HepG2 (cell line): ENCODE results near the gene MTRF1. TPM values are rescaled to one million over a fixed set of nuclear protein-coding genes. Genes with fewer than 3 reads are reported as not detected.

ENCODE experiments used
- ELK4 ChIP-seq: sonication (generic); formaldehyde crosslinking; IDR thresholded peaks from 2 replicates; pipeline ENCODE4 v1.9.0; 2021; ENCODE audit warnings: missing genetic modification reagents, borderline replicate concordance
- ETV6 ChIP-seq: sonication (generic); formaldehyde crosslinking; conservative IDR thresholded peaks from 2 replicates; pipeline ENCODE4 v1.4.0; 2020; ENCODE audit warnings: missing genetic modification reagents
- FOXA1 ChIP-seq, 2 experiments: fragments of 450-650 bp in 1 of 2; sonication (generic) in 1 of 2; formaldehyde crosslinking in 1 of 2; IDR thresholded peaks; 2 replicates each; pipeline versions ENCODE4 v1.4.0 to v1.6.1; 2016 to 2020; ENCODE audit warnings: missing genetic modification reagents in 1 of 2
- HNF1B ChIP-seq: sonication (generic); formaldehyde crosslinking; IDR thresholded peaks from 2 replicates; pipeline ENCODE4 v1.5.1; 2020; ENCODE audit warnings: mild to moderate bottlenecking, moderate library complexity, missing genetic modification reagents
- IRF9 ChIP-seq: sonication (generic); formaldehyde crosslinking; IDR thresholded peaks from 2 replicates; pipeline ENCODE4 v1.8.0; 2022; ENCODE audit warnings: missing genetic modification reagents, mild to moderate bottlenecking, borderline replicate concordance
- MAFK ChIP-seq, 2 experiments: IDR thresholded peaks in 1 of 2; conservative IDR thresholded peaks in 1 of 2; 2 replicates each; pipeline ENCODE4 v1.6.1; 2011; ENCODE audit warnings: improper control_type of control experiment in 2 of 2, low read length in 2 of 2
- PRDM4 ChIP-seq: sonication (generic); formaldehyde crosslinking; IDR thresholded peaks from 2 replicates; pipeline ENCODE4 v1.9.0; 2021; ENCODE audit warnings: missing genetic modification reagents, borderline replicate concordance
- RFX3 ChIP-seq: IDR thresholded peaks from 2 replicates; pipeline ENCODE4 v1.6.1; 2016; ENCODE audit warnings: missing biosample characterization, missing genetic modification reagents
- ZBTB46 ChIP-seq: sonication (generic); formaldehyde crosslinking; IDR thresholded peaks from 2 replicates; pipeline ENCODE4 v1.4.0; 2020; ENCODE audit warnings: mild to moderate bottlenecking, missing genetic modification reagents, borderline replicate concordance
- ZBTB49 ChIP-seq: sonication (generic); formaldehyde crosslinking; IDR thresholded peaks from 2 replicates; pipeline ENCODE4 v1.4.0; 2020; ENCODE audit warnings: missing genetic modification reagents, borderline replicate concordance
- ZNF160 ChIP-seq: sonication (generic); formaldehyde crosslinking; IDR thresholded peaks from 2 replicates; pipeline ENCODE4 v1.8.0; 2022; ENCODE audit warnings: mild to moderate bottlenecking, inconsistent platforms, missing genetic modification reagents
- ZNF598 ChIP-seq: sonication (generic); formaldehyde crosslinking; IDR thresholded peaks from 2 replicates; pipeline ENCODE4 v1.5.1; 2020; ENCODE audit warnings: mild to moderate bottlenecking, missing genetic modification reagents, borderline replicate concordance
- ZNF710 ChIP-seq: sonication (generic); formaldehyde crosslinking; IDR thresholded peaks from 2 replicates; pipeline ENCODE4 v1.5.0; 2020; ENCODE audit warnings: mild to moderate bottlenecking, missing genetic modification reagents, borderline replicate concordance
- ZNF761 ChIP-seq: sonication (generic); formaldehyde crosslinking; conservative IDR thresholded peaks from 2 replicates; pipeline ENCODE4 v1.4.0; 2020; ENCODE audit warnings: mild to moderate bottlenecking, missing genetic modification reagents
- ZSCAN20 ChIP-seq: sonication (generic); formaldehyde crosslinking; IDR thresholded peaks from 2 replicates; pipeline ENCODE4 v1.4.0; 2020; ENCODE audit warnings: missing genetic modification reagents, mild to moderate bottlenecking, borderline replicate concordance
- polyA plus RNA-seq, 8 experiments: library from polyadenylated mRNA; depleted of rRNA in 3 of 8; stranded (reverse) in 7 of 8; unstranded in 1 of 8; fragments of >200 nt; fragmentation: Illumina TruSeq in 4 of 8; extraction: Trizol in 4 of 8; gene quantifications; 2 replicates each; pipeline versions ENCODE4 v1.2.1 to v1.2.3, GENCODE V29; 2011 to 2016; ENCODE audit warnings: low read depth in 4 of 8, missing spikeins in 1 of 8, mixed read lengths in 1 of 8; ENCODE audit not compliant: insufficient read depth in 1 of 8
- total RNA-seq, 5 experiments: library from RNA; depleted of rRNA; stranded (reverse); fragments of >200 nt; fragmentation: Illumina TruSeq; extraction: Trizol; gene quantifications; 2 replicates each; pipeline ENCODE4 v1.2.3, GENCODE V29; 2016; ENCODE audit warnings: low read depth in 1 of 5

The MTRF1 gene
- total and polyA plus RNA-seq, 2 of the 13 experiments (the other 11 are each of a cell fraction or from before 2014, with no cell fraction given), result 21.6 to 27.2 TPM

GRCh38 chr13:41289463-41289881 lies 26.1 kb upstream of the MTRF1 start (continued):
- TF ChIP-seq ZNF598 (no peak), ZBTB46 (CRISPR knock-in tag) (no peak), ZBTB49 (CRISPR knock-in tag) (no peak), PRDM4 (CRISPR knock-in tag) (no peak), ETV6 (CRISPR knock-in tag) (no peak), ZNF761 (CRISPR knock-in tag) (0 out of 2 replicates have a peak, but pooled peaks have one; percentile 45), ZSCAN20 (CRISPR knock-in tag) (no peak), ZNF160 (no peak), IRF9 (CRISPR knock-in tag) (no peak), FOXA1 (IDR thresholded peaks at IDR 0.05) (no peak), FOXA1 (CRISPR knock-in tag; IDR thresholded peaks at IDR 0.05) (peak; percentile 78), ZNF710 (CRISPR knock-in tag) (no peak), ELK4 (CRISPR knock-in tag) (no peak), MAFK (conservative IDR thresholded peaks at IDR 0.05 in 1 of 2, IDR thresholded peaks at IDR 0.05 in 1 of 2; ENCODE audit: low read length in 2 of 2) (no peak), RFX3 (peak; percentile 79), HNF1B (CRISPR knock-in tag) (peak; percentile 60)
